Type B pancreatic cell (in vitro differentiated cells): ENCODE measurements around the gene KIF5A. TPM values are rescaled to one million over a fixed set of nuclear protein-coding genes. Genes with fewer than 3 reads are reported as not detected.
A peak's percentile ranks its signal among the peaks of the same experiment; 100 is the strongest.

Experiments used
- DNase-seq: peaks from one replicate; pipeline ENCODE4 v3.0.0; 2021; ENCODE audit warnings: mixed read lengths; ENCODE audit not compliant: unreplicated experiment; ENCODE audit errors: extremely low spot score
- H3K27ac Mint-ChIP-seq: 2 replicates; pipeline ENCODE4 v1.8.0; 2021; ENCODE audit warnings: mild to moderate bottlenecking, mixed read lengths
- H3K27me3 Mint-ChIP-seq: 2 replicates; pipeline ENCODE4 v1.8.0; 2021; ENCODE audit warnings: mixed read lengths
- H3K36me3 Mint-ChIP-seq: 2 replicates; pipeline ENCODE4 v1.8.0; 2021; ENCODE audit warnings: mixed read lengths
- H3K4me1 Mint-ChIP-seq: one replicate; pipeline ENCODE4 v1.8.0; 2021; ENCODE audit warnings: mixed read lengths; ENCODE audit not compliant: unreplicated experiment
- H3K4me3 Mint-ChIP-seq: 2 replicates; pipeline ENCODE4 v1.8.0; 2021; ENCODE audit warnings: mild to moderate bottlenecking, mixed read lengths
- H3K9me3 Mint-ChIP-seq: 2 replicates; pipeline ENCODE4 v1.8.0; 2021; ENCODE audit warnings: mixed read lengths
- CTCF ChIP-seq: fragments of 200-600 bp; sonication (generic); conservative IDR thresholded peaks from 2 replicates; pipeline ENCODE4 v1.5.0; 2021; ENCODE audit warnings: antibody characterized with exemption, mild to moderate bottlenecking
- total RNA-seq: library from RNA; stranded (reverse); gene quantifications from 2 replicates; pipeline ENCODE4 v1.2.1, GENCODE V29; 2021; ENCODE audit warnings: low replicate concordance

Gene KIF5A
- total RNA-seq, 1 donor from 2014 or later: 4.4 TPM

- DNase-seq: peak; percentile 83
- Mint-ChIP-seq H3K9me3 (no peaks in the 10 kb centered on the region), H3K4me3 (peak within 1 kb of the TSS; percentile 88), H3K36me3 (peaks cover 7% of the 10 kb centered on the region), H3K27ac (peak within 1 kb of the TSS; percentile 43), H3K4me1 (peaks cover 4% of the 10 kb centered on the region), H3K27me3 (peaks cover 17% of the 10 kb centered on the region)
- no peak for TF ChIP-seq CTCF
Measured at GRCh38 chr12:57611108-57611826, 61.4 kb downstream of the KIF5A start, which contains the start of gene ARHGEF25. Gene ARHGEF25, plus strand, starts transcription at chr12:57611435. Its CDS starts 460 bp downstream, at chr12:57611895.

- DNase-seq: no peak
- peaks cover 23% of the 10 kb centered on the region for H3K27me3 Mint-ChIP-seq
- H3K27ac Mint-ChIP-seq: no peak overlapping the region
- H3K4me3 Mint-ChIP-seq: peak overlapping the region; percentile 88
- peaks cover 7% of the 10 kb centered on the region for H3K36me3 Mint-ChIP-seq
- peaks cover 4% of the 10 kb centered on the region for H3K4me1 Mint-ChIP-seq
- TF ChIP-seq CTCF: no peak
- no peaks in the 10 kb centered on the region for H3K9me3 Mint-ChIP-seq
Measured at GRCh38 chr12:57611827-57612710, 62.2 kb downstream of the KIF5A start.

- H3K4me3 Mint-ChIP-seq: no peak overlapping the region
- TF ChIP-seq CTCF: no peak
- no peak overlapping the region for H3K27ac Mint-ChIP-seq
- H3K36me3 Mint-ChIP-seq: peaks cover 10% of the 10 kb centered on the region
- peaks cover 4% of the 10 kb centered on the region for H3K4me1 Mint-ChIP-seq
- peaks cover 31% of the 10 kb centered on the region for H3K27me3 Mint-ChIP-seq
- no peaks in the 10 kb centered on the region for H3K9me3 Mint-ChIP-seq
- no peak for DNase-seq
Measured at GRCh38 chr12:57612711-57613426, 63.0 kb downstream of the KIF5A start.

- TF ChIP-seq CTCF: no peak
- Mint-ChIP-seq H3K27ac (no peak overlapping the region), H3K36me3 (peaks cover 11% of the 10 kb centered on the region)
Measured at GRCh38 chr12:57613427-57614109, 63.7 kb downstream of the KIF5A start.

More at GRCh38 chr12:57613427-57614109, 63.7 kb downstream of the KIF5A start:
- no peaks in the 10 kb centered on the region for H3K9me3 Mint-ChIP-seq
- H3K4me3 Mint-ChIP-seq: no peak overlapping the region
- peaks cover 4% of the 10 kb centered on the region for H3K4me1 Mint-ChIP-seq
- DNase-seq: no peak
- peaks cover 38% of the 10 kb centered on the region for H3K27me3 Mint-ChIP-seq
